K562 (cell line): ENCODE measurements around the gene SCARF1. TPM values are rescaled to one million over a fixed set of nuclear protein-coding genes. Genes with fewer than 3 reads are reported as not detected.
A peak's percentile ranks its signal among the peaks of the same experiment; 100 is the strongest.

ENCODE experiments used
- ATAC-seq: fragments of 200-7000 bp; cut with Tn5 transposase; 3 replicates; pipeline ENCODE4 v1.9.1; 2020; ENCODE audit warnings: moderate library complexity
- BruUV-seq: library from RNA; stranded (reverse); fragments of 400-500 nt; replicated peaks from 2 replicates; lab custom pipeline; 2021; lab: Mats Ljungman, UMichigan
- CTCF ChIA-PET: fragments of 300-600 bp; formaldehyde crosslinking; extraction: SDS; loops from one replicate; lab custom pipeline; 2021; ENCODE audit warnings: low intra/inter-chr PET ratio; lab: Yijun Ruan, JAX
- POLR2A ChIA-PET: fragments of 300-600, 350-650 bp; sonication (Branson Sonifier 250); formaldehyde crosslinking; extraction: SDS; loops from one replicate; lab custom pipeline; 2021; ENCODE audit warnings: antibody characterized with exemption, inconsistent platforms; lab: Yijun Ruan, JAX
- DNase-seq, 4 experiments: peaks; one replicate each; pipeline versions ENCODE4 v3.0.0 to v3.0.0-alpha.2; 2011 to 2018; ENCODE audit warnings: low spot score in 3 of 4, mixed read lengths in 3 of 4; ENCODE audit errors: extremely low read depth in 1 of 4
- FAIRE-seq: peaks from 2 replicates; lab custom pipeline; 2011; peaks lifted over from hg19 to GRCh38; lab: Jason Lieb, UNC
- H2AFZ ChIP-seq: 2 replicates; pipeline ENCODE4 v1.6.0; 2011; ENCODE audit warnings: low read depth, low read length, control low read depth, inconsistent platforms
- H3K27ac ChIP-seq: fragments of 200-600 bp; 3 replicates; pipeline ENCODE4 v1.8.0; 2011; ENCODE audit warnings: low read depth, mild to moderate bottlenecking, control low read depth, inconsistent platforms, low read length, moderate library complexity, mixed read lengths; ENCODE audit errors: extremely low read depth
- H3K27me3 ChIP-seq, 2 experiments: fragments of 300-600 bp in 1 of 2; 2 replicates in 1 of 2; 3 replicates in 1 of 2; pipeline versions ENCODE4 v1.6.0 to v1.8.0; 2011; ENCODE audit warnings: inconsistent platforms in 2 of 2, low read length in 2 of 2, mild to moderate bottlenecking in 1 of 2, mixed read lengths in 1 of 2, moderate library complexity in 1 of 2; ENCODE audit not compliant: control insufficient read depth in 2 of 2, insufficient read depth in 2 of 2
- H3K36me3 ChIP-seq: fragments of 300-600 bp; 3 replicates; pipeline ENCODE4 v1.8.0; 2011; ENCODE audit warnings: mild to moderate bottlenecking, low read length, inconsistent platforms; ENCODE audit not compliant: control insufficient read depth, insufficient read depth
- H3K4me1 ChIP-seq, 2 experiments: fragments of 200-600 bp in 1 of 2; replicated peaks in 1 of 2; 2 replicates in 1 of 2; 3 replicates in 1 of 2; pipeline versions ENCODE4 v1.5.1 to v1.8.0; 2011; ENCODE audit warnings: inconsistent platforms in 2 of 2, low read length in 2 of 2, mild to moderate bottlenecking in 1 of 2, mixed read lengths in 1 of 2, moderate library complexity in 1 of 2; ENCODE audit not compliant: control insufficient read depth in 2 of 2, insufficient read depth in 2 of 2
- H3K4me2 ChIP-seq: 2 replicates; pipeline ENCODE4 v1.6.1; 2011; ENCODE audit warnings: low read length, control low read depth, inconsistent platforms, mixed read lengths; ENCODE audit not compliant: insufficient read depth
- H3K4me3 ChIP-seq: fragments of 200-600 bp; sonication (generic), shearing (Covaris generic); 2 replicates; pipeline ENCODE4 v1.5.1; 2016; ENCODE audit warnings: control low read depth, inconsistent platforms
- H3K79me2 ChIP-seq: fragments of 200-600 bp; 3 replicates; pipeline ENCODE4 v1.8.0; 2011; ENCODE audit warnings: low read length, inconsistent platforms; ENCODE audit not compliant: control insufficient read depth, insufficient read depth
- H3K9ac ChIP-seq, 2 experiments: 2 replicates each; pipeline versions ENCODE4 v1.6.0 to v1.6.1; 2011; ENCODE audit warnings: low read depth in 2 of 2, low read length in 2 of 2, control low read depth in 1 of 2, inconsistent platforms in 1 of 2, mild to moderate bottlenecking in 1 of 2, mixed read lengths in 1 of 2; ENCODE audit not compliant: insufficient read depth in 1 of 2
- H3K9me1 ChIP-seq: one replicate; pipeline ENCODE4 v1.6.0; 2011; ENCODE audit warnings: inconsistent platforms, mild to moderate bottlenecking, low read length, moderate library complexity; ENCODE audit not compliant: control insufficient read depth, insufficient read depth
- H3K9me3 ChIP-seq: replicated peaks from 2 replicates; pipeline ENCODE4 v1.5.1; 2011; ENCODE audit warnings: low read depth, low read length, inconsistent platforms; ENCODE audit not compliant: control insufficient read depth, insufficient read depth
- H4K20me1 ChIP-seq: replicated peaks from 2 replicates; pipeline ENCODE4 v1.6.1; 2011; ENCODE audit warnings: low read length, inconsistent platforms, mixed read lengths; ENCODE audit not compliant: control insufficient read depth, insufficient read depth
- C11orf30 ChIP-seq: fragments of 450-650 bp; IDR thresholded peaks from 2 replicates; pipeline ENCODE4 v1.6.1; 2016; ENCODE audit warnings: low read depth, mild to moderate bottlenecking
- CBFB ChIP-seq: sonication (generic); formaldehyde crosslinking; IDR thresholded peaks from 2 replicates; pipeline ENCODE4 v1.4.0; 2020; ENCODE audit warnings: mild to moderate bottlenecking, missing genetic modification reagents
- CBX5 ChIP-seq: IDR thresholded peaks from 2 replicates; pipeline ENCODE4 v1.6.1; 2014; ENCODE audit warnings: low read depth, borderline replicate concordance
- CREBBP ChIP-seq: IDR thresholded peaks from one replicate; pipeline ENCODE4 v1.6.1; 2012; ENCODE audit warnings: low read depth, mild to moderate bottlenecking, control low read depth, inconsistent platforms, low read length
- CTBP1 ChIP-seq: fragments of 450-650 bp; IDR thresholded peaks from 2 replicates; pipeline ENCODE4 v1.6.1; 2016; ENCODE audit warnings: borderline replicate concordance
- E2F8 ChIP-seq: fragments of 450-650 bp; IDR thresholded peaks from 2 replicates; pipeline ENCODE4 v1.7.1; 2018; ENCODE audit warnings: mild to moderate bottlenecking, low read depth; ENCODE audit not compliant: partially characterized antibody
- GATAD2B ChIP-seq: fragments of 450-650 bp; IDR thresholded peaks from 2 replicates; pipeline ENCODE4 v1.6.1; 2017; ENCODE audit warnings: mild to moderate bottlenecking, borderline replicate concordance
- HEY1 ChIP-seq: fragments of 250-450 bp; sonication (Bioruptor Pico); IDR thresholded peaks from 2 replicates; pipeline ENCODE4 v1.5.0; 2020; ENCODE audit warnings: mild to moderate bottlenecking, moderate library complexity, borderline replicate concordance
- KDM1A ChIP-seq, 2 experiments: fragments of 450-650 bp; IDR thresholded peaks; 2 replicates each; pipeline ENCODE4 v1.6.1; 2016; ENCODE audit warnings: mild to moderate bottlenecking in 2 of 2
- PKNOX1 ChIP-seq: fragments of 450-650 bp; IDR thresholded peaks from 2 replicates; pipeline ENCODE4 v1.6.1; 2016
- PTTG1 ChIP-seq: fragments of 450-650 bp; IDR thresholded peaks from 2 replicates; pipeline ENCODE4 v1.6.1; 2016; ENCODE audit warnings: low read depth, mild to moderate bottlenecking, missing genetic modification characterization, missing compliant biosample characterization
- RFX1 ChIP-seq: fragments of 450-650 bp; IDR thresholded peaks from 2 replicates; pipeline ENCODE4 v1.6.1; 2016; ENCODE audit warnings: mild to moderate bottlenecking, moderate library complexity
- THRA ChIP-seq: fragments of 450-650 bp; IDR thresholded peaks from 2 replicates; pipeline ENCODE4 v1.6.1; 2017; ENCODE audit warnings: mild to moderate bottlenecking, moderate library complexity
- USF1 ChIP-seq: sonication (generic); formaldehyde crosslinking; IDR thresholded peaks from 2 replicates; pipeline ENCODE4 v1.9.0; 2022; ENCODE audit warnings: mild to moderate bottlenecking, missing genetic modification reagents
- XRCC4 ChIP-seq: IDR thresholded peaks from one replicate; pipeline ENCODE4 v1.6.1; 2011; ENCODE audit not compliant: insufficient read depth, insufficient read length; ENCODE audit errors: extremely low read depth
- ZNF445 ChIP-seq: fragments of 250-450 bp; sonication (Bioruptor Pico); IDR thresholded peaks from 2 replicates; pipeline ENCODE4 v1.4.0; 2020; ENCODE audit warnings: low read depth, mild to moderate bottlenecking, moderate library complexity
- ZNF507 ChIP-seq: conservative IDR thresholded peaks from 2 replicates; pipeline ENCODE4 v1.6.1; 2017; ENCODE audit warnings: missing genetic modification characterization, missing compliant biosample characterization
- WGBS: fragments of 100-300 bp; shearing (Covaris generic); methylation state at CpG from one replicate; pipeline ENCODE4 v1.1.6; 2016; ENCODE audit warnings: low coverage, mixed read lengths; ENCODE audit not compliant: insufficient coverage; ENCODE audit errors: missing lambda C conversion rate; 5-methylcytosine and 5-hydroxymethylcytosine counted together
- in situ Hi-C: fragments of 300-500 bp; cut with MboI; formaldehyde crosslinking; loops from 4 replicates; pipeline ENCODE4 v1.15.0; 2018; ENCODE audit warnings: inconsistent platforms, mixed read lengths
- intact Hi-C: fragments of 100-400 bp; cut with micrococcal nuclease; formaldehyde crosslinking; loops from 2 replicates; pipeline ENCODE4 v1.14.2; 2022
- polyA plus RNA-seq, 8 experiments: library from polyadenylated mRNA; depleted of rRNA in 4 of 8; stranded (reverse) in 5 of 8; unstranded in 3 of 8; fragments of >200 nt; fragmentation: Nextera tagmentation in 2 of 8; fragmentation: Illumina TruSeq in 1 of 8; extraction: Ambion mirVana in 2 of 8; extraction: Trizol in 1 of 8; gene quantifications; 2 replicates each; pipeline versions ENCODE4 v1.2.1 to v1.2.3, GENCODE V29; 2011 to 2014; ENCODE audit warnings: inconsistent platforms in 1 of 8, missing spikeins in 1 of 8
- total RNA-seq, 7 experiments: library from RNA; depleted of rRNA in 6 of 7; stranded (reverse); fragments of >200 nt in 6 of 7; fragmentation: Illumina TruSeq in 2 of 7; extraction: Trizol in 2 of 7; gene quantifications; 2 replicates each; pipeline versions ENCODE4 v1.2.1 to v1.2.3, GENCODE V29; 2011 to 2021; ENCODE audit warnings: low replicate concordance in 1 of 7

SCARF1 gene
- total and polyA plus RNA-seq, 9 of the 15 experiments (the other 6 are each of a cell fraction or from before 2014, with no cell fraction given): 0.04 to 2.1 (median 0.63) TPM

- WGBS: 8% methylated on average over 11 of the region's 20 CpGs
- POLR2A ChIA-PET: interaction anchor here (1.0 to 4.8 kb wide), 6 partner anchors 8 to 32 kb away, joined by 3 to 25 read pairs (median 4); partner anchors contain the start of gene RILP
- ATAC-seq: peak; percentile 97
- TF ChIP-seq CBX5: no peak
- no peak for TF ChIP-seq ZNF445 (CRISPR knock-in tag)
- no peak for TF ChIP-seq CBFB (CRISPR knock-in tag)
- TF ChIP-seq PKNOX1: peak; percentile 71
- peak; percentile 72 for TF ChIP-seq C11orf30
- no peak for TF ChIP-seq CREBBP
- peak; percentile 81 for TF ChIP-seq CTBP1
- no peak for TF ChIP-seq PTTG1 (tag)
- no peak for TF ChIP-seq HEY1 (CRISPR knock-in tag)
- TF ChIP-seq E2F8: peak; percentile 10
- no peak for TF ChIP-seq USF1 (CRISPR knock-in tag)
- no peak; the same call in 1 of the 2 replicates for TF ChIP-seq RFX1
- peak; percentile 61 to 67 for TF ChIP-seq KDM1A (IDR thresholded peaks at IDR 0.05)
- TF ChIP-seq ZNF507 (tag): no peak
- no peak for TF ChIP-seq GATAD2B
- TF ChIP-seq XRCC4: no peak
- TF ChIP-seq THRA: no peak
Measured at GRCh38 chr17:1617620-1618174, 27.8 kb downstream of the SCARF1 start.

More at GRCh38 chr17:1617620-1618174, 27.8 kb downstream of the SCARF1 start:
- DNase-seq (peak; percentile 56 to 85 (median 68)), FAIRE-seq (peak; percentile 95)
- H3K9me3 ChIP-seq: no peaks in the 10 kb centered on the region
- peak overlapping the region; percentile 68 for H3K4me2 ChIP-seq
- H4K20me1 ChIP-seq: no peaks in the 10 kb centered on the region
- intact Hi-C loops (no loop called here), in situ Hi-C loops (loop anchor here (5.0 kb wide), 1 partner anchor 40 kb away; no protein-coding TSS in a partner anchor)
- no peaks in the 10 kb centered on the region for H3K79me2 ChIP-seq
- CTCF ChIA-PET: interaction anchor here (0.6 kb wide), 1 partner anchor 251 kb away, joined by 5 read pairs; no protein-coding TSS in a partner anchor
- peak overlapping the region; percentile 75 for H2AFZ ChIP-seq
- H3K9me1 ChIP-seq: no peaks in the 10 kb centered on the region
- H3K27ac ChIP-seq: peak overlapping the region; percentile 67
- H3K9ac ChIP-seq: peak overlapping the region; percentile 12 to 80; a peak in 2 of 4 replicates
- no peaks in the 10 kb centered on the region for H3K36me3 ChIP-seq
- H3K4me1 ChIP-seq: peaks cover 8 to 32% of the 10 kb centered on the region in 2 experiments; a peak in 4 of 5 replicates
- no peak overlapping the region for H3K4me3 ChIP-seq
- no peaks in the 10 kb centered on the region for H3K27me3 ChIP-seq
- BruUV-seq: no TSS peak
